GM19438 (cell line): ENCODE results near the gene HNF1A.

Experiments used
- ATAC-seq: cut with Tn5 transposase; IDR thresholded peaks from one replicate; pipeline ENCODE4 v1.9.1; 2021; ENCODE audit warnings: low read depth; ENCODE audit not compliant: unreplicated experiment

HNF1A gene

GRCh38 chr12:120956579-120957300 is 21.6 kb upstream of the HNF1A start:
- ATAC-seq: no peak

- ATAC-seq: no peak
Measured at GRCh38 chr12:120959111-120959878, 19.0 kb upstream of the HNF1A start.

GRCh38 chr12:120960657-120961056 is 17.7 kb upstream of the HNF1A start:
- ATAC-seq: no peak

- no peak for ATAC-seq
Measured at GRCh38 chr12:120961604-120962531, 16.5 kb upstream of the HNF1A start.

- no peak for ATAC-seq
Measured at GRCh38 chr12:120962532-120963020, 15.8 kb upstream of the HNF1A start.

- ATAC-seq: no peak
Measured at GRCh38 chr12:120964298-120964697, 14.0 kb upstream of the HNF1A start.

- no peak for ATAC-seq
Measured at GRCh38 chr12:120965534-120966091, 12.7 kb upstream of the HNF1A start.

GRCh38 chr12:120970310-120970709 is 8.0 kb upstream of the HNF1A start:
- no peak for ATAC-seq

GRCh38 chr12:120971299-120972180 is 6.8 kb upstream of the HNF1A start:
- no peak for ATAC-seq

- no peak for ATAC-seq
Measured at GRCh38 chr12:120972870-120973543, 5.3 kb upstream of the HNF1A start.

- no peak for ATAC-seq
Measured at GRCh38 chr12:120977531-120978295, 630 bp upstream of the HNF1A start.

- no peak for ATAC-seq
Measured at GRCh38 chr12:120979220-120979861, 998 bp downstream of the HNF1A start.

- no peak for ATAC-seq
Measured at GRCh38 chr12:120979862-120980696, 1.7 kb downstream of the HNF1A start.

GRCh38 chr12:120980800-120981368 is 2.5 kb downstream of the HNF1A start:
- ATAC-seq: no peak

- ATAC-seq: no peak
Measured at GRCh38 chr12:120981407-120981941, 3.1 kb downstream of the HNF1A start.

- ATAC-seq: no peak
Measured at GRCh38 chr12:120982659-120983058, 4.3 kb downstream of the HNF1A start.
